ENCODE results near the gene CRPPA.
"Not testable (repeated sequence)": the region's sequence is repeated elsewhere in the genome, so short reads cannot be mapped to it uniquely, and the experiment has no call there.

CRPPA gene

DNA sequence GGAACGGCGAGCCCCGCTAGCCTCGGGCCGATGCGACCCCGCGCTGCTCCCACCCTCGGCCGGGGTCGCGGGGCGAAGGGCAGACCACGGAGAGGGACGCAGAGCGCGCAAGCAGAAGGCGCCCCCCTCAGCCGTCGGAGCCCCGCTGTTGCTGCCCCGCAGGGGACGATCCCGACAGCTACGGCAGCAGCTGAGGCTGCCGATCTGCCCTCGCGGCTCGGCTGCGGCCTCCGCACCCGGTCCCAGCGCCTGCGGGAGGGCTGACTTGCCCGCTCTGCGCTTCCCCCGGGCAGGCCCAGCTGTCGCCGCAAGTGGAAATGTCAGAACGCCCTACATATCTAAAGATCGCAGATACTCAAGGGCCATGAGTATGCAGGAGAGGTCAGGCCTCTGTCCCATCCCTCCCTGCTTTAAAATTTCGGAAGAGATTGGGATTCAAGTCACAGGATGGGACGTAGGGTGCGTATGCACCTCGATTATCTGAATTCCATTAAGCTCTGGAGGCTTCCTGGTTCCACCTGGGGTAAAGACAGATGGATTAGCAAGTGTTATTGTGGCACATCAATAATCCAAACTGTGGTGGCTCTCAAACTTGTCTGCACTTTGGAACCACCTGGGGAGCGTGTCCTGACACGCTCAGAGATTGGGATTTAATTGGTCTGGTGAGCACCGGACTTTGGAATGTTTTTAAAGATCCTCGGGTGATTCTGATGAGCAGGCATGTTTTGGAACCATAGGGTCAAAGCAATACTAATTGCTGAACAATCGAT, at the start of gene CRPPA:
Gene CRPPA (minus strand): TSS at position 206 of the 770 bp plus-strand sequence. CDS start 216 bp downstream, outside the sequence.
- DNase-seq: peak; percentile 20 to 29

DNA sequence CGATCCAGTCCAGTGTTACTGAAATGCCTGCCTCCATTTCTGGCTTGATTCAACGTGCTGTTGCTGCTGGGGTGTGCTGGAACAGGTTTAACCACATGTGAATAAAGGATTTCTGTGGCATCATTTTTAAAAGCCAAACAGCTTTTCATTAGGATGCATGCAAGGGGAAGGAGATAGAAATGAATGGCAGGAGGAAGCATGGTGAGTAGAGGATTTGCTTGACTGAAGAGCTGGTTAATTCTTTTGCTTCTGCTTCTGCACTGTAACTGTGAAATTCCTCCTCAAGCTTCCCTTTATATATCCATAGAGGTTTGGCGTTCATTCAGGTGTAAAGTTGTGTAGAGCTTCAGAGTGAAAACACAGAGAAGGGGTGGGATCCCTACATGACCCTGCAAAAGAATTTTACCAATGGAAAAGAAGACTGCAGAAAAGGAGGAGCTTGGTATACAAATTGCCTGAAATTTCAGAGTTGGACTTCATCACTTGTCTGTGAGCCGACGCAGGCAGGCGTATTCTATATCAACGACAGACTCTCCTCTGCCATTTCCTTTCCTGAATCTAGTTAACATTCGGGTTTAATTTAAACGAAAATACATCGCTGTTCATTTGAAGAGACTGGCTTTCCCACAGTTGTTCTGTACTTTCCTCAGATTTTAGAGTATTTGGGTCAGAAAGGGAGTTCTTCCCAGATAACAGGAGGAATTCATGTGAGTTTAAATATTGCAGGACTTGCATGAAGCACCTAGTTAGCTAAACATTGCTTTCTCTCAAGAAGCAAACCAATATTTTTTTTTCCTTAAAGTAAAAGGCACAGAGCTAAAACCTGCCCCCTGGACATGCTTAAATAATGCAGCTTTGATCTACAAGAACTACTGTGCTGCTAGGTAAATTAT, 44.4 kb upstream of the CRPPA start, which contains the start of gene SOSTDC1:
Gene SOSTDC1 (minus strand): TSS at position 270 of the 893 bp plus-strand sequence. CDS start 70 bp downstream, at position 200.
- DNase-seq: no peak

DNA sequence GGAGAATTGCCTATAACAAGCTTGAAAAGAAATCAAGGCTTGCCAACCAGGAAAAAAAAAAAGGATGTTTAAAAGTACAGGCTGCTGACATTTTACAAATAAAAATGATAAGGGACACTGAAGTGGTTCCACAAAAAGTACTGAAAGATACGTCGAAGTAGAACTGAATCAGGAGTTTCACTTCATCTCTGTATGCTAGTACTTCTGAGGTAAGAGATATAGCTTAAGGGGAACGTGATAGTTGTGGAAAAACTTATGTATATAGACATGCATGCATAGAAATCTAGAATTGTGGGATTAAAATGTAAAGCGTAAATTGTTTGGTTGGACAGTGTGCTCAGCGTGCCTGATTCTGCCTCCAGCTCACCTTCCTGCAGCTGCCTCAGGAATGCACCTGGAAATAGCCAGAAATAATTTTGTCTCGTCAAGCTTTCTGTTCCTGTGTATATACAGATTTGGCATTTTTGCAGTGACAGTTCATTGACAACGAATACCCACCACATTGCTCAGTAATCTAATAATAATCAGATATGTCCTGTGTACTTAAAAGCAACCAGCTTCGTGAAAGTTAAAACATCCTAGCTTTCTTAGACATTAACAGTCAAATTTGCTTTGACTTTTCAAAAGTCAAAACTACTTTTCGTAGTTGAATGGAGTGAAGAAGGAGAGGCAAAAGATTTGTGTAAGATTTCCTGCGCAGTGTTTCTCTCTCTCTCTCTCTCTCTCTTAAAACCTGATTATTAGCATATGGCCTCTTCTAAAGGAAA, 42.8 kb upstream of the CRPPA start:
- DNase-seq: no peak

DNA sequence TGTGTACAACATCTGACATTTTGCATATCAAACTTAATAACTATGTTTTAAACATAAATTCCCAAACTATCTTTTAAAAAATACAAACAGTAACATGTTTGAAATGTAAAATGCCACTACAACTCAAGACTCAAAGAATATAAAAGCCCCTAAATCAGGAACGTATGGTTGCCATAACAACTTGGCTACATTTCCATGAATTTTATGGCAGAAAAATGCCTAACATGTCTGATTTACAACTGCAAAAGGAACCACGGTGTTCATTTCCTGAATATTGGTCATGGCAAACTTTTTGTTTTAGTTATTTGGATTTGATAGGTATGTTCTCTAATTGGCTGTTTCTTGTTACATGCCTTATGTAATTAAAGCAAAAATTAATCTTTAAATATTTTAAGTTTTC, 42.2 kb upstream of the CRPPA start:
- DNase-seq: no peak

DNA sequence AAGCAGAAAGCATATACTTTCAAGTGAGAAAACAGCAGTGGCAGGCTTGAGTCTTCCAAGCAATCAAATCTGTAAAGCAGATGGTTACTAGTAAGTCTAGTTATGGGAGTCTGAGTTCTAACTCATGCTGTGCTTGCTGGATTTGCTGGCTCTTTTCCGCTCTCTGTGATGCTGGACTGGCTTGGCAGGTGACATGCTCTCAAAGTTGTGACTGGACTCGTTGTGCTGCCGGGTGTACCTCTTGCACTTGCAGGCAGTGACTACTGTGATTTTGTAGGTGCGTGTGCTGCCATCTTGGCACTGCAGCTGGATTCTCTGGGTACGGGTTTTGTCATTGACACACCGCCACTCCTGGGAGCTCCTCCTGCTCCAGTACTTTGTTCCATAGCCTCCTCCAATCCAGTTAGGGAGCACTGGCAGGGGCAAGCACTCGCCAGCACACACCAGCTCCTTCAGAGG, 41.1 kb upstream of the CRPPA start:
- DNase-seq: no peak

DNA sequence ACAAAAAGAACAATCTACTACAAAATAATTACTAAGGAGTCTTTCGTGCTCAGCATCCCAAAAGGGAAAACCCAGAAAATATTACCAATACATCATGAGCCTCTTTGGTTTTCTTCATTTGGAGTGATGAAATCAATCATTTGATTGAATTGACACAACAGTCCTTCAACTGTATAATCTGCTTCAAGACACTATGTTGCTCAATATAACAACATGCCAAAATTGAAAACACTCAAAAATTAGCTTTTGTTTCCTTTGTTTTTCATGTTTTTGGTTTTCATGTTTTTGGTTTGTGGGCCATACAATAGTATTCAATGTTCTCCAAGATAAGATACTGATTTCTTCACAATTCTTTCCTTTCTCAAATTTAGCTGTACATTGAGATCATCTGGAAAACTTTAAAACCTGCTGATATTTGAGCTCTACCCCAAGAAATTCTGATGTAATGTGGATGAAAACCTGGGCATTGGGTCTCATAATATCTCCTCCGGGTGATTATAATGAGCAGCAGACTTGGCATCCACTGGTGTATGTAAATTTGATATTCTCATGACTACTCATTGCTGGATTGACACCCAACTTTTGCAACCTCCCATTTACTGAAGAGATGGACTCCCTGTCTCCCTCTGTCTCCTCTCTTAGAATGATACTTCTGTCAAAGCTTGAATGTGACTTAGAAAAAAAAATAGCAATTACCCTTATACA, 39.6 kb upstream of the CRPPA start:
- no peak for DNase-seq

DNA sequence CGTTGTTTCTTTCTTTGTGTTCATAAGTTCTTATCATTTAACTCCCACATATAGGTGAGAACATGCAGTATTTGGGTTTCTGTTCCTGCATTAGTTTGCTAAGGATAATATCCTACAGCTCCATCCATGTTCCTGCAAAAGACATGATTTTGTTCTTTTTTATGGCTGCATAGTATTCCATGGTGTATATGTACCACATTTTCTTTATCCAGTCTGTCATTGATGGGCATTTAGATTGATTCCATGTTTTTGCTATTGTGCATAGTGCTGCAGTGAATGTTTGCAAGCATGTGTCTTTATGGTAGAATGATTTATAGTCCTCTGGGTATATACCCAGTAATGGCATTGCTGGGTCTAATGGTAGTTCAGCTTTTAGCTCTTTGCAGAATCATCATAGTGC, 35.0 kb upstream of the CRPPA start:
- not testable (repeated sequence) for DNase-seq

DNA sequence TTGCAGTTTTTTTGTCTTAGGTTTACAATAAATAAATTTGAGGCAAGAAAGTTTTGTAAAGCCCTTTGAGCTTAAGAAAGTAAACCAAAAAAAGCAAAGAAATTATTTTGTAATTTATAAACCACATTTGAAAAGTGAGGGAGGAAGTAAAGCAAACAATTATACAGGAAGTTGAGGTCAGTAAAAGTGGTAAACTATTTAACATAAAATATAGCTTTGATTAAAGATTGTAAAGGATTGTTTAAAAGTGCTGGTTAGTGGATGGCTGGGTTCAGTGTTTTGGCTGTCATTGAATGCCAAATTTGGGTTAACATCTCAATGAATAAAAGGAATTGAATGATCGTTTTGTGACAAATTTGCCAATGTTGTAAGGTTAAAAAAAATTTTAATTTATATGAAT, 34.3 kb upstream of the CRPPA start:
- no peak for DNase-seq

DNA sequence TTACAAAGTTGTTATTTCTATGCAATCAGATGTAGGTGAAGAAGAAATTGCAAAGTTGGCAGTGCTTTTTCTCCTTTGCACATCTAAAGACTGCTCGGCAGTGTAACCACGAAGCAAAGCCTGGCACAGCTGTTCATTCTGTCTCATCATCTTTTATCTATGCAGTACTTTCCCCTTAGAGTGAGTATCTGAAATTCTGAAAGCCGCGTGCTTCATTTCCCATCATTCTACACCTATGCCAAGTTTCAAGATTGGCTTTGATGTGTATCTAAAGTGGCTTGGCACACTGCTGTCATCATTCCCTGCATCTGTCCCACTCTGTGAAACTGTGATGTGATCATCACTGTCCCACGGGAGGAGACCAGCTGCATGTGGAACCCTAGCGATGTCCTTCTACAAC, 29.0 kb upstream of the CRPPA start:
- DNase-seq: no peak

DNA sequence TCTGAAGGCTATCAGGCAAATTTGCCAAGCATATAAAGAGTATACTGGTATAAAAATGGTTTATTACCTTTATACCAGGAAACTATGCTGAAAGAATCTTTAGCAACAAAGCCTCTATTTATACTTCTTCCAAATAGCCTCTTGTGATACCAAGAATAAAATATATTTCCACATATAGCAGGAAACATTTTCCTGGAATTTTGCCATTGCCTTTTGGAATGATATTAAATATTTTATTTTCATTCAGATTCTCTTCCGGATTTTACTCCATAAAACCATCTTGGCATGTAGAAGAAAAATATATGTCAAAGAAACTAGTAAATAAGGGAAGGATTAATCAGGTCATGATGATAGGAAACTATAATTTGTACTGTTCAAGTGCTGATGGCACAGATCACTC, 26.5 kb upstream of the CRPPA start:
- DNase-seq: no peak

DNA sequence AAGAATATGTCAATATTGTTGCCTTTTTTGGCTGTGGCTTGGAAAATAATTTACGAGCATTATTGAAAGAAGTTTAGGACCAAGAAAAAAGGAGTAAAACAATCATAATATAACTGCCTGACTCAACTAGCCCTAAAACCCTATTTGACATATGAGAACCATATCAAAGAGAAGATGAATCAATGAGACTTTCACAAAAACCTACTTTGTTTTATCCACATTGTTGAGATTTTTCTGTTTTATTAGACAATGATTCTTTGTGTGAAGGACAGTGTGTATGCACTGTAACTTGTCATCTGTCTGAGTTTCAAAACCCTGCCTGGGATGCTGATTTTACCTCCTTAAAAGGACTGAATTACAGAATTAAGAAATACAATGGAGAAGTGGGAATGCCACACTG, 25.2 kb upstream of the CRPPA start:
- DNase-seq: no peak

DNA sequence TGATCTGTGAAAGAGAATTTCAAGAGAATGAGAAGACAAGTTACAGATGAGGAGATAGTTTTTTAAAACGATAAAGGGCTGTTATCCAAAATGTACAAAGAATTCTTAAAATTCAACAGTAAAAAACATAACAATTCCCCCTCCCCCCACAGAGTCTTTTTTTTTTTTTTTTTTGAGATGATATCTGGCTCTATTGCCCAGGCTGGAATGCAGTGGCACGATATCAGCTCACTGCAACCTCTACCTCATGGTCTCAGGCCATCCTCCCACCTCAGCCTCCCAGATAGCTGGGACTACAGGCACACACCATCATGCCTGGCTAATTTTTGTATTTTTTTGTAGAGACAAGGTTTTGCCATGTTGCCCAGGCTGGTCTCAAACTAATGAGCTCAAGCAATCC, 22.5 kb upstream of the CRPPA start:
- not testable (repeated sequence) for DNase-seq

DNA sequence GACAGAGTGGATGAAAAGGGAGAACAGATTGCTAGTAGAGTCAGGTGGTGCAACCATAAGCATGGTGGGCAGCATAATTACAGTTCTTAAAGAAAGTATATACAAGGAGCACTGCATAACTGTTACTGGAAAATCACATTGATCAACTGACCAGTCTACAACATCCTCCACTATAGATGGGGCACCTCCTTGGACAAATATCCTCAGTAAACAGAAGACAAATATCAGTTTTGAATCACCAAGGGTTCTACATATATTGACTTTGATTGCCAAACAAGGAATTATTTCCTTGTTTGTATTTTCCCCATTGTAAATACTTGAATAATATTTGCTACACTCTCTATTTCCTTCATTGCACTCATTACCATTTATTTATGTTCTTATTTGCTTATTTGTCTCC, 17.6 kb upstream of the CRPPA start:
- no peak for DNase-seq

DNA sequence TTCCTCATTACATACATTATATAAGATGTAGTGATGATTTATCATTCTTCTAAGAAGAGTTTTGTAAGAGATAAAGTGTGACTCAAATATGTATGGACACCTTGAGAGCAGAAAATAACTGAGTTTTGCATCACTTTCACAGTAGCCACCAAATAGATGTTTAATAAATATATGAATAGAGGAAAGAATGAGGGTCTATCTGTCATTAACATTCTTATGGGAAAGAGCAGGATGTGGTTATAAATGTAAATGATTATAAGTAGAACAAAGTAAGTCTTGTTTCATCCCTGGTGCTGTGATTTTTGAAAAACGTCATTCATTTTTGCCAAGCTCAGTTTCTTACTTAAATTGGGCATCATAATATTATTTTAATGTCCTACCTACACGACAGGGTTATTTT, 15.0 kb upstream of the CRPPA start:
- no peak for DNase-seq

DNA sequence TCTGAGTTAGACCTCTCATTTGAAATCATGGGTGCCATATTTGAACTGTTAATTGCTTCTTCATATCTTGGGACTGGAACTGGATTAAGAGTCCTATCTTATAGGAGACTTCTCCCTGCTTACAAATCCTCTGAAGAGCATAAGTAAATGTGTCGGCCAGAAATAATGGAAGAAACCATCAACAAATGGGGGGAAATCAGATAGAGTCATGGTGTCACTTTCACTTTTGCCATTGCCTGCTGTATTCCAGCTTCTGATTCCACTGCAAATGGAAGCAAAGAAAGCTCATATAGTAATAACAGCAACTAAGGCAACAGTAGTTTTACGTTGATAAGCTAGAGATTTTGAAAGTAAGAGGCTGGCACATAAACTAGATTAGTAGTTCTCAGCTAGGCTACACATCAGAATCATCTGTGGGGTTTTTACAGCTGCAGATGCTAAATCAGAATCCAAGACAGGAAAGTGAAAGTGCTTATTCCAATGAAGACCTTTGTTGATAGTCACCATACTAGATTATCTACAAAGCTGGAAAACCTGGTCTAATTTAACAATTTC, 12.3 kb upstream of the CRPPA start:
- no peak for DNase-seq

DNA sequence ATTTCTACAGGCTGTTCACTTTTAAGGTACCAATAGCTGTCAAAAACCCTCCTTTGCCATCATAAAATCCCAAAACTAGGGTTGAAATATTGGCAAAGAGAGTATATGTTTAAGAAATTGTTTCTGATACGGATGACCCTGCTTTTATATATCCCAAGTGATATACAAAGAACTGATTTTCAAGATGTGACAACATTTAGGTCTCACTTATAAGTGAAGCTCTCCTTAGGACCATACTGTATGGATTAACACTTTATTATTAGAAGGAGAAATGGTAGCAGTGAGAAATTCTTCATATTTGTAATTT, 11.0 kb upstream of the CRPPA start:
- DNase-seq: no peak

DNA sequence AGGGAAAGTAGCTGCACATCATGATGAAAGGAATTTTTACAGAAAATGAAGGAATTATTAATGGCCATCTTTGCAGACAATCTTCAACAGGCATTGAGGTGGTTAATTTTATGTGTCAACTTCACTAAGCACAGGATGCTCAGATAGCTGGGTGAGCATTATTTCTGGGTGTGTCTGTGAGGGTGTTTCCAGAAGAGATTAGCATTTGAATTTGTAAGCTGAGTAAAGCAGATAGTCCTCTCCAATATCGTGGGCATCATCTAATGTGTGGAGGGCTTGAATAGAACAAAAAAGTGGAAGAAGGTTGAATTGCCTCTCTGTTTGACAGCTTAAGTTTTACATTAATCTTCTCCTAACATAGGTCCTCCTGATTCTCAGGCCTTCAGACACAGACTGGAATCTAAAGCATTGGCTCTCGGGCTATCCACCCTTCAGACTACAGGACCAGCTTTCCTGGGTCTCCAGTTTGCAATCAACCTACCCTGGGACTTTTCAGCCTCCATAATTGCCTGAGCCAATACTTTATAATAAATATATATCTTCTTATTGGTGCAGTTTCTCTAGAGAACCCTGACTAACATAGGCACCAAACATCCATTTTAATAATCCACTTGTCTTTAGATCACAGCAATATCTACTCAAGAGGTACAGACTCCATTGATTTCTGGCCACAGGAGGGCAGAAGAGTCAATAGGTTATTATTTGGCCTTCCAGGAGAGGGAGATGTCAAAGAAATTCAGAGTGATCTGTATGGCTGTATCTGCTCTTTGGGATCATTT, 10.5 kb upstream of the CRPPA start:
- DNase-seq: no peak

DNA sequence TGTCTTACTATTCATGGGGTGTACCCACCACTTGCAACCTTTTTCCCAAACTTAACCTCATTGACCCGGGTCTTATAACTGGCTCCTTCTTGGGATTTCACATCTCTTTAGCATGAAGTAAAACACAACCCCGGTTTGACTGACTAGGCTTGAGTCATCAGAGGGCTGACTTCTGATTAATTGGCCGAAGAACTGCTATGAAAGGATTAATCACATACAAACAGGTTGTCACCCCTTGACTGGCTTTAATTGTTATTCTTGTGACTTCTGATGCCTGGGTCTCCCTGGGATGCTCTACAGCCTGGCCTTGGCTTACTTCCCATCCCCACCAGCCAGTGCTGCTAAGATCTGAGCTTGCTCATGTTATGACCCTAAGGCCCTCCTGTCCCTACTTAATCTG, 8.8 kb upstream of the CRPPA start:
- no peak for DNase-seq

DNA sequence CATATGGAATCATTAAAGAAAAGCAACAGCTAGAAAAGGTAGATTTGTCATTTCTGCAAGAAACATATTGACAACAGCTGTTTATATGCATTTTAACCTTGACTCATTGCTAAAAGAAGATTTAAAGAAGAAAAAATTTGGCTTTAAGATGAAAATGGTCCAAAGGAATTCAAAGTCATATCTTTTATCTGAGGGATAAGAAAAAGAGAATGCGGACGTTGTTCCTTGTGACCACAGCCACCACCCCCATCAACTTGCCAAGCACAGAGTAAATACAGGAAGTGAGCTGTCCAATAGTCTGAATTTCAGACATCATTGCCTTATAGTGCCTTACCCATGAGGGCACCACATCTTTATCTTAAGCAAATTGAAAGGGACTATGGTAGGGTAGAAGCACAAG, 7.3 kb upstream of the CRPPA start:
- DNase-seq: no peak

DNA sequence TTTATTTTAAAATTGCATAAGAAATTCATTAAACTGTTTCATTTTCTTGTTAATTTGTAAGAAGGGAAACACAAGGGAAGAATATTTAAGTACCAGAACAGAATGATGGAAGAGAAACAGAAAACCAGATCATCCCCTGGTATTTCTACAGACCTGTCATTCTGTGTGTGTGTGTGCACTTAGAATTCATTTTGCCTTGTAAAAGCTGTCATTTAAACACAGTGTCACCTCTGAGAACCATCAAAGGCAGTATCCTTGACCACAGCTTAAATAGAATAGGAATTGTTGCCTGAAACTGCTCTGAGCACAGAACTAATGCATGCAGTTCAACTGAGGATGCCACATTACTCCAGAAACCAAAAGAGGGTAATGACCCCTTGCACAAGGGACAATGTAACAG, 6.8 kb upstream of the CRPPA start:
- no peak for DNase-seq

DNA sequence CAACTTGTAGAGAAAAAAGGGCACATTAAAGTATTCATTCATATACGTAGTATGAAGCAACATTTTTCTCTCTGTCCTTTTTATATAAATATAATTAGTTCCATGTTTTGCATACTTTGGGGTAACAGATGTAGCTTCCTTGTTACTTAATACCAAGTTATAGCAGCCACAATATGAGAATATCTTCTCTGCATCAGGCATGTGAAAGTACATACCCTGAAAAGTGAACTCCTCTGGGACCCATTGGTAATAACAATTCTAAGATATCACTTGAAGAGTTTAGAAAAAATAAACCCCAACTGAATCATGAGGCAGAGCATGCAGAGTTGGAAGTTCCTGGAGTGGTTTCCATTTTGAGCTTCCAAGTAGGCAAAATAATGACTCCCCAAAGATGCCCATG, 2.4 kb upstream of the CRPPA start:
- no peak for DNase-seq

DNA sequence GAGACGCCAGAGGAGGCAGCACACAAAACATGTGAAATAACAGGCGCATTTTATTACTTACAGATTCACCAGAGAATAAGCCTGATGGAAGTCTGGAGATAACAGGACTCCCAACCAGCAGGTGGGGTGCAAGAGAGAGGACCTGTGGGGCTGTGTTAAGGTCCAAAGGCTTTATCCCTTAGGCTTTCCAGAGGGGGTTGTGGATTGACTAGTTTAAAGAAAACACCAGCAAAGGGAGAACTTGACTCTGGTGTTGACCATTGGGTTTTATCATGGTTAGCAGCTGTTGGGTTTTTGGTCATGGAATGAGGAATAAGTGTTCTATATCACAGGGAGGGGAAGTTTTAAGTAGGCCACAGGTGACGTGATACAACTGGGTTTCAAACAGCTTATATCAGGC, 1.6 kb upstream of the CRPPA start:
- no peak for DNase-seq

All from activated CD4-positive, alpha-beta T cell treated with anti-CD3 and anti-CD28 coated beads, Interleukin-2, amount 50 U/mL, for 48 hours (primary cell).